Mesendoderm (in vitro differentiated cells): ENCODE data around the gene SPIB.
"Not testable (repeated sequence)": the region's sequence is repeated elsewhere in the genome, so short reads cannot be mapped to it uniquely, and the experiment has no call there.

ENCODE experiments used
- DNase-seq: peaks from one replicate; pipeline ENCODE4 v3.0.0; 2013
- H2AK5ac ChIP-seq: 2 replicates; pipeline ENCODE4 v1.6.1; 2013; ENCODE audit warnings: low read length, inconsistent platforms
- H2BK120ac ChIP-seq: 2 replicates; pipeline ENCODE4 v1.6.1; 2013; ENCODE audit warnings: low read depth, mild to moderate bottlenecking, low read length, moderate library complexity, mixed read lengths
- H2BK15ac ChIP-seq: replicated peaks from 2 replicates; pipeline ENCODE4 v1.6.1; 2013; ENCODE audit warnings: low read depth, mild to moderate bottlenecking, moderate library complexity
- H2BK5ac ChIP-seq: 2 replicates; pipeline ENCODE4 v1.6.1; 2013; ENCODE audit warnings: low read length, inconsistent platforms
- H3K18ac ChIP-seq: 2 replicates; pipeline ENCODE4 v1.6.1; 2013; ENCODE audit warnings: mild to moderate bottlenecking, low read length, mixed read lengths
- H3K23ac ChIP-seq: one replicate; pipeline ENCODE4 v1.6.1; 2013; ENCODE audit warnings: low read length
- H3K27ac ChIP-seq: 2 replicates; pipeline ENCODE4 v1.5.1; 2013; ENCODE audit warnings: low read depth, mild to moderate bottlenecking, inconsistent platforms, low read length, moderate library complexity
- H3K27me3 ChIP-seq: 2 replicates; pipeline ENCODE4 v1.6.1; 2013; ENCODE audit warnings: low read length, control low read depth, mild to moderate bottlenecking, inconsistent platforms; ENCODE audit not compliant: insufficient read depth, poor library complexity
- H3K36me3 ChIP-seq: 2 replicates; pipeline ENCODE4 v1.6.1; 2013; ENCODE audit warnings: low read length, inconsistent platforms; ENCODE audit not compliant: control insufficient read depth, insufficient read depth
- H3K4ac ChIP-seq: one replicate; pipeline ENCODE4 v1.6.1; 2013; ENCODE audit warnings: low read depth, mild to moderate bottlenecking, low read length, moderate library complexity
- H3K4me1 ChIP-seq: 2 replicates; pipeline ENCODE4 v1.6.1; 2013; ENCODE audit warnings: low read depth, low read length, inconsistent platforms; ENCODE audit not compliant: control insufficient read depth
- H3K4me2 ChIP-seq: 2 replicates; pipeline ENCODE4 v1.6.1; 2013; ENCODE audit warnings: low read length
- H3K4me3 ChIP-seq: 2 replicates; pipeline ENCODE4 v1.5.1; 2013; ENCODE audit warnings: mild to moderate bottlenecking, low read length
- H3K56ac ChIP-seq: one replicate; pipeline ENCODE4 v1.6.1; 2013; ENCODE audit warnings: low read length
- H3K79me1 ChIP-seq: 2 replicates; pipeline ENCODE4 v1.6.1; 2013; ENCODE audit warnings: low read length, inconsistent platforms
- H3K79me2 ChIP-seq: 2 replicates; pipeline ENCODE4 v1.6.1; 2013; ENCODE audit warnings: mild to moderate bottlenecking, low read length; ENCODE audit not compliant: control insufficient read depth, insufficient read depth
- H3K9ac ChIP-seq: 2 replicates; pipeline ENCODE4 v1.6.1; 2013; ENCODE audit warnings: low read length, inconsistent platforms
- H4K5ac ChIP-seq: one replicate; pipeline ENCODE4 v1.6.1; 2013; ENCODE audit warnings: low read length
- H4K8ac ChIP-seq: one replicate; pipeline ENCODE4 v1.6.1; 2013; ENCODE audit warnings: low read depth, mild to moderate bottlenecking, control low read depth, low read length, moderate library complexity
- WGBS: extraction: QIAGEN DNeasy Blood & Tissue Kit; methylation state at CpG from one replicate; pipeline ENCODE4 v1.1.7; 2013; ENCODE audit warnings: low lambda C conversion rate, missing lambda C conversion rate; ENCODE audit not compliant: insufficient coverage; ENCODE audit errors: extremely low coverage; 5-methylcytosine and 5-hydroxymethylcytosine counted together

SPIB gene

DNA sequence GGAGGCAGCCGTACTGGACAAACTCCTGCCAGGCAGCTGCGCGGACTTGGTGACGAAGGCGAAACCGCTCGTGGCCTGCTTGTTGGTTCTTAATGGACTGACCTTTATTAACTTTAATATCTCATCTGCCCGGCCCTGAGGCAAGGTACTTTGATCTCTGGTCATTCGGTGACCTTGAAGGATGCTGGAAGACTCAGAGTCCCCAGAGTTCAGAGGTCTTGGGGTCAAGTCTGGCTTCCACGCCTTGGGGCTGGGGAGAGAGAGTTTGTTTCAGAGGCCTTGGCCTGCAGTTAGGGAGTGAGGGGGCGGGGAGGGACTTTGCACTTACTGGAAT lies 47.9 kb downstream of the SPIB start:
- Histone ChIP-seq H3K36me3 (no peaks in the 10 kb centered on the region), H2AK5ac (no peak overlapping the region), H3K9ac (no peak overlapping the region), H3K56ac (no peak overlapping the region), H3K79me1 (no peaks in the 10 kb centered on the region), H3K4ac (no peak overlapping the region), H3K27ac (no peak overlapping the region), H2BK15ac (no peak overlapping the region), H3K18ac (no peak overlapping the region), H2BK5ac (no peak overlapping the region), H3K4me1 (no peaks in the 10 kb centered on the region), H3K4me3 (no peak overlapping the region), H2BK120ac (no peak overlapping the region), H3K4me2 (no peak overlapping the region), H4K8ac (no peak overlapping the region), H4K5ac (no peak overlapping the region), H3K23ac (no peak overlapping the region), H3K79me2 (no peaks in the 10 kb centered on the region), H3K27me3 (no peaks in the 10 kb centered on the region)
- WGBS, result no CpG with 5 or more reads among the region's 11 CpGs
- DNase-seq, result no peak

DNA sequence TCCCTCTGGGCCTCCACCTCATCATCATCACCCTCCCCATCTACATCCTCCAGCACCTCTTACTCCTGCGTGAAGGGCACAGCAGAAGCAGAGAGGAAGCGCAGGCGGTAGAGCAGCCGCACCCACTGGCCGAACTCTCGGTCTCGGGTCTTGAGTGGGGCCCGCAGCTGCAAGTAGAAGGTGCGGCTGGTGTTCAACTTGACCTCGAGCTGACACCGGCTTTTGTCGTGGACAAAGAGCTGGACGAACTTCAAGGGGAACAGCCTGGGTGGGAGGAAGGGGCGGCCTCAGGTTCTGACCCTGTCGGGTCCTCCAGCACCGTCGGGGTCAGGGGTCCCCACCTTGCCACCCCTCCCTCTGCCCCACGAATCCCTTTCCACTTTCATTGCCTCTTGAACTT lies 48.8 kb downstream of the SPIB start:
- H3K4ac ChIP-seq, result no peak overlapping the region
- no peak overlapping the region for H4K8ac ChIP-seq
- no peak overlapping the region for H3K18ac ChIP-seq
- no peaks in the 10 kb centered on the region for H3K79me1 ChIP-seq
- no peak overlapping the region for H2BK15ac ChIP-seq
- no peak overlapping the region for H3K56ac ChIP-seq
- DNase-seq, result no peak
- no peak overlapping the region for H3K23ac ChIP-seq
- H4K5ac ChIP-seq, result no peak overlapping the region
- no peak overlapping the region for H3K9ac ChIP-seq
- H2BK120ac ChIP-seq, result no peak overlapping the region
- no peaks in the 10 kb centered on the region for H3K79me2 ChIP-seq
- no peaks in the 10 kb centered on the region for H3K36me3 ChIP-seq
- H2AK5ac ChIP-seq, result no peak overlapping the region
- no peaks in the 10 kb centered on the region for H3K27me3 ChIP-seq
- no peak overlapping the region for H2BK5ac ChIP-seq
- H3K27ac ChIP-seq, result no peak overlapping the region
- H3K4me3 ChIP-seq, result no peak overlapping the region
- no peak overlapping the region for H3K4me2 ChIP-seq
- no CpG with 5 or more reads among the region's 18 CpGs for WGBS
- no peaks in the 10 kb centered on the region for H3K4me1 ChIP-seq

DNA sequence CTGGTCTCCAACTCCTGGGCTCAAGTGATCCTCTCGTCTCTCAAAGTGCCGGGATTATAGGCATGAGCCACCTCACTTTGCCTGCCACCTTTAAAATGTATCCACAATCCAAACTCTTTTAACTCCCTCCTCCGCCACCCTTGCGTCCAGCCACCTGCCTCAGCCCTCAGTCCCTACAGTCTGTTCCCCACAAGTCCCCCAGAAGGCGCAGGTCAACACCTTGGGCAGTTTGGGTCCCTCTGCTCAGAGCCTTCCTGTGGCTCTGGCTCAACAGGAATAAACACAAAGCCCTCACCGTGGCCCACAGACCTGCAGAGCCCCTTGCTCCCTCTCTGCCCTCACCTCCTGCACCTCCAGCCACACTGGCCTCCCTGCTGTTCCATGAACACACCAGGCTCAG lies 50.1 kb downstream of the SPIB start:
- Histone ChIP-seq H3K27ac (no peak overlapping the region), H3K23ac (no peak overlapping the region), H3K36me3 (no peaks in the 10 kb centered on the region), H2BK120ac (no peak overlapping the region), H3K27me3 (no peaks in the 10 kb centered on the region), H2AK5ac (no peak overlapping the region), H4K8ac (no peak overlapping the region), H3K18ac (no peak overlapping the region), H3K79me1 (no peaks in the 10 kb centered on the region), H3K4me1 (no peaks in the 10 kb centered on the region), H3K4ac (no peak overlapping the region), H3K79me2 (no peaks in the 10 kb centered on the region), H4K5ac (no peak overlapping the region), H3K9ac (no peak overlapping the region), H3K56ac (no peak overlapping the region), H3K4me2 (no peak overlapping the region), H3K4me3 (no peak overlapping the region), H2BK15ac (no peak overlapping the region), H2BK5ac (no peak overlapping the region)
- no peak for DNase-seq
- WGBS, result no CpG with 5 or more reads among the region's 6 CpGs

DNA sequence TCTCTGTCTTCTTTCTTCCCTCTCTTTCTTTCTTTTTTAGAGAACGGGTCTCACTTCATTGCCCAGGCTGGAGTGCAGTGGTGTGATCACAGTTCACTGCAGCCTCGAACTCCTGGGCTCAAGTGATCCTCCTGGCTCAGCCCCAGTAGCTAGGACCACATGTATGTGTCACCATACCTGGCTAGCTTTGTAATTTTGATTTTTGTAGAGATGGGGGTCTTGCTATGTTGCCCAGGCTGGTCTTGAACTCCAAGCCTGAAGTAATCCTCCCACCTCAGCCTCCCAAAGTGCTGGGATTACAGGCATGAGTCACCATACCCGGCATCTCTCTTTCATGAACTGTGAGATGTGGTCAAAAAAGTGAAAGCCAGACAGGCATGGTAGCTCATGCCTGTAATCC lies 54.6 kb downstream of the SPIB start:
- not testable (repeated sequence) for H3K4me1 ChIP-seq, H3K27ac ChIP-seq, H3K4ac ChIP-seq, H3K18ac ChIP-seq, H4K8ac ChIP-seq, H3K56ac ChIP-seq, DNase-seq, H3K4me3 ChIP-seq, H2AK5ac ChIP-seq, H3K23ac ChIP-seq, H2BK120ac ChIP-seq, H4K5ac ChIP-seq, H3K36me3 ChIP-seq, H3K79me2 ChIP-seq, H3K27me3 ChIP-seq, H2BK5ac ChIP-seq, H3K9ac ChIP-seq, H2BK15ac ChIP-seq, H3K4me2 ChIP-seq, H3K79me1 ChIP-seq
- WGBS, result no CpG with 5 or more reads among the region's 3 CpGs

DNA sequence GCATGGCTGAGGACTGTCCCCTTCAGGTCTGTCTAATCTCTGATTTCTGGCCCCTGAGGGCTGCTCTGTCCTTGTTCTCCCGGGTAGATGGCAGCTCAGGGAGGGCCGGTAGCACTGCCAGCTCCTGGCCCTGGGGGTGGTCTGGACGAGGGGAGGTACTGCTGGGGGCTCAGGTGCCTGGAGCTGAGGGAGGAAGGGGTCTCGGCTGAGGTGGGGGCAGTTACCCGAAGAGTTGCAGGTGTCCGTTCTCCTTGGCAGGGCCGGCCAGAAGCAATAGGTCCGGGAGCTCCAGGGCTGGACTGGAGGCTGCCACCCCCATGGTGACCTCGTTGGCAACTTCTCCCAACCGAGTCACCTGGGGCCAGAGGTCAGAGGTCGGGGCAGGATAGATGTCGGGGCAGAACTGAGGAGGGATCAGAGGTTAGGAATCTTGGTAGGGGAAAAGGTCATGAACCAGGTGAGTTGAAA lies 56.4 kb downstream of the SPIB start:
- Histone ChIP-seq H2BK5ac (no peak overlapping the region), H4K5ac (no peak overlapping the region), H3K36me3 (no peaks in the 10 kb centered on the region), H3K79me2 (peaks cover 10% of the 10 kb centered on the region), H3K56ac (no peak overlapping the region), H2BK15ac (no peak overlapping the region), H3K23ac (no peak overlapping the region), H2AK5ac (no peak overlapping the region), H3K4me3 (no peak overlapping the region), H3K4me2 (no peak overlapping the region), H2BK120ac (no peak overlapping the region), H3K18ac (no peak overlapping the region), H3K9ac (no peak overlapping the region), H3K27ac (no peak overlapping the region), H4K8ac (no peak overlapping the region), H3K4ac (no peak overlapping the region), H3K4me1 (no peaks in the 10 kb centered on the region), H3K27me3 (no peaks in the 10 kb centered on the region), H3K79me1 (peaks cover 12% of the 10 kb centered on the region)
- DNase-seq, result no peak
- no CpG with 5 or more reads among the region's 12 CpGs for WGBS

DNA sequence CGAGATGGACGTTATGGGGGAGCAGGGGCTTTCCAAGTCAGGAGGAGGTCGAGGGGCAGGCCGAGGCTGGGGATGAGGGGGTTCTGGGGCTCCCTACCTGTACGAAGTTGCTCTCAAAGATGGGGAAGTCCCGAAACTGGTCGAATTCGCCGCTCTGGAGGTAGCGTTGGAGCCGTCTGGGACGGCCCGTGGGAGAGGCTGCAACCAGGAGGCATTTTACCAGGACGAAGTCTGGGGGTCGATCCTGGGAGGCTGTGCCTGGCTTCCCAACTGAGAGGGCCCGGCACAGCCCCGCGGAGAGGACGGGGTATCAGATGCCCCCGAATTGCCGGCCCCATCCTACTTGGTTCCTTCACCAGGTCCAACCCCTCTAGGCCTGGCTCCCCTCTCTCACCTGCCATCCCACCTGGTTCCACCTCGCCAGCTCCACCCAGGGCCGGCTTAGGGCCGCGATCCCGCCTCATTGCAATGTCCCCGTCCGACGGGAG lies 57.0 kb downstream of the SPIB start:
- Histone ChIP-seq H3K4me1 (no peaks in the 10 kb centered on the region), H3K4me2 (no peak overlapping the region), H3K36me3 (no peaks in the 10 kb centered on the region), H4K8ac (no peak overlapping the region), H3K4ac (no peak overlapping the region), H3K27ac (no peak overlapping the region), H2AK5ac (no peak overlapping the region), H2BK120ac (no peak overlapping the region), H2BK15ac (no peak overlapping the region), H3K18ac (no peak overlapping the region), H3K23ac (no peak overlapping the region), H3K79me2 (peaks cover 10% of the 10 kb centered on the region), H3K27me3 (no peaks in the 10 kb centered on the region), H2BK5ac (no peak overlapping the region), H3K9ac (no peak overlapping the region), H4K5ac (no peak overlapping the region), H3K79me1 (peaks cover 12% of the 10 kb centered on the region), H3K56ac (no peak overlapping the region), H3K4me3 (no peak overlapping the region)
- no CpG with 5 or more reads among the region's 29 CpGs for WGBS
- no peak for DNase-seq
